ENCODE data around the gene DBNDD2.

DBNDD2 gene

DNA sequence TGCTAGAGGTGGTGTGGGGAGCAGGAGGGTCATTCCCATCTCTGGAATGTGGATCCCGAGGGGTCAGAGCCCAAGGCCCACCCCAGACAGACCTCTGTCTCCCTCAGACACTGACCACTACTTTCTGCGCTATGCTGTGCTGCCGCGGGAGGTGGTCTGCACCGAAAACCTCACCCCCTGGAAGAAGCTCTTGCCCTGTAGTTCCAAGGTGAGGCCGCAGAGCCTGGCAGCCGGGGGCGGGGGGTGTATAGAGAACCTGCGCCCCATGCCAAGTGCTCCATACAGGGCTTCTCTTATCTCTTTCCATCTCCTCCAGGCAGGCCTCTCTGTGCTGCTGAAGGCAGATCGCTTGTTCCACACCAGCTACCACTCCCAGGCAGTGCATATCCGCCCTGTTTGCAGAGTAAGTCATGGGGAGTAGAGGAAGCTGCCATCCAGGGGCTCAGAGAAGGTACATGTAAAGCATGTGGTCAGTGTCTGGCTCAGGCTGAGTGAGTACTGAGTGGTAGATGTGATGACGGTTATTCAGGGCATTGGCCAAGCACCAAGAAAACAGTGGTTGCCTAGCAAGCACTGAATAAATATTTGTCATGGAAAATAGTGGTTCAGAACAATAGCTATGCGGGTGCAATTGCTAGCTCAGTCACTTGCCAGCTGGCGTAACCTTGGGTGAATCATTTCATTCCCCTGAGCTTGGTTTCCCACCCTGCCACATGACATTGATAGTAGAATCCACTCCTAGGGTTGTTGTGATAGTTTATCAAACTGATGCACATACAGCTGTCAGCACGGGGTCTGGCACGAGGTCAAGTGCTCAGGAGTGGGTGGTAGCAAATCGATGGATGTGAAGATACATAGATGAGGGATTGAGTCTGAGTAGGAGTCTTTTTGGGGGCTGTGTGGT, 11.4 kb downstream of the DBNDD2 start:
- peak; percentile 64 for DNase-seq

DNA sequence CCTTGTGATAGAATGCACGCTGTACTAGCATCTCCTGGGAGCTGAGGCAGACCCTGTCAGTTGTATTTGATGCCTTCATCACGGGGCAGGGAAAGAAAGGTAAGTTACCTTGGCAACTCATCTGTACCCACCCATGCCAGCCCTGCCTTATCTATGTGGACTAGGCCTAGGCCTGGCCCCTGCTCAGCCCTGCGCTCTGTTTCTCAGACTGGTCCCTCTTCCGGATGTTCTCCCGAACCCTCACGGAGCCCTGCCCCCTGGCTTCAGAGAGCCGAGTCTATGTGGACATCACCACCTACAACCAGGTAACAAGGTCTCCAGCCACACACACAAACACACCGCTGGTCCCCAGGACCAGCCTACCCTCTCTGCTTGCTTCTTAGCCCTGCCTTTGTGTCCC, 12.0 kb downstream of the DBNDD2 start:
- DNase-seq, result no peak

DNA sequence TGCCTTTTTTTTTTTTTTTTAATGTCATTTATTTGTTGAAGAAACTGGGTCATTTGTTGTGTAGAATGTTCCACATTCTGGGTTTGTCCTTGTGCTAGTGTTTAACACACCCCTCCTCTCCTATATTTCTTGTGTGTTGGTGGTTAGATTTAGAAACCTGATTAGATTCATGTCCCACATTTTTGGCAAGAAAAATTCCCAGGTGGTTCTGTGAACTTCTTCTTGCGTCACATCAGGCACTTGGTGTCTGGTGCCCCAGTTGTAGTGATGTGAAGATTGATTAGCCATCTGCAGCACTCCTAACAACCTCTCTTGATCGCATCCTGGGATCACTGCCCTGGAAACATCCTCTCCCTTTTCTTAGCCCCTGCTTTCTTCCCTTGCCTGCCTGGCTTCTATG, 15.6 kb downstream of the DBNDD2 start:
- no peak for DNase-seq

DNA sequence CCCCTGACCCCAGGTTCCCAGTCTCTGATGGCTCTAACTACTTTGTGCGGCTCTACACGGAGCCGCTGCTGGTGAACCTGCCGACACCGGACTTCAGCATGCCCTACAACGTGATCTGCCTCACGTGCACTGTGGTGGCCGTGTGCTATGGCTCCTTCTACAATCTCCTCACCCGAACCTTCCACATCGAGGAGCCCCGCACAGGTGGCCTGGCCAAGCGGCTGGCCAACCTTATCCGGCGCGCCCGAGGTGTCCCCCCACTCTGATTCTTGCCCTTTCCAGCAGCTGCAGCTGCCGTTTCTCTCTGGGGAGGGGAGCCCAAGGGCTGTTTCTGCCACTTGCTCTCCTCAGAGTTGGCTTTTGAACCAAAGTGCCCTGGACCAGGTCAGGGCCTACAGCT, 17.5 kb downstream of the DBNDD2 start:
- no peak for DNase-seq

DNA sequence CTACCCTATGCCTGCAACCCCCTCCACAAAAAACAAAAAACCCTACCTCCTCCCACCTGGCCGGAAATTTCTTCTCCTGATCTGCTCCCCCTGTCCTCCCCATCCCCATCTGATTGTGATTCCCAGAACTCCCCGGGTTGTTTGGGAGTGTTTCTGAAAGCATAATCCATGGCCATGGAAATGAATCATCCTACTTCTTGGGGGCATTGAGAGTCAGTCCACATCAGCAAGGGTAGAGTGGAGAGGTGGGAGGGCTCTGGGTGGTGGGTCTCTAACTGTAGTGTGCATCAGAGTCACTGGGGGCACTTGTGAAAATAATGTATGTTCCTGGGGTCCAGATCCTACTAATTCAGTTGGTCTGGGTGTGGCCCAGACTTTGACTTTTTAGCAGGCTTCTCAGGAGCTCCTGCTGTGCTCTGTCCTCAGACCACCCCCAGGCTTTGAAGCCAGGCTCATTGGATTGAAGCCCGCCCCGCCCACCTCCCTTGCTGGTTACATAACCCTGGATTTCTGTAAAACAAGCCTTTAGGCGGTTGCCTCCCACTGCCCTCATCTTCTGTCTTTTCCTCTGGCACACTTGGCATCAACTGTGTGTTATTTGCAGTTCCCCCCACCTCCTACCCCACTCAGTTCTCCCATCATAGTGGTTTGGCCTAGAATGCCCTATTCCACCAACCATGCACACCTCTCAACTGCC, 18.4 kb downstream of the DBNDD2 start:
- no peak for DNase-seq

DNA sequence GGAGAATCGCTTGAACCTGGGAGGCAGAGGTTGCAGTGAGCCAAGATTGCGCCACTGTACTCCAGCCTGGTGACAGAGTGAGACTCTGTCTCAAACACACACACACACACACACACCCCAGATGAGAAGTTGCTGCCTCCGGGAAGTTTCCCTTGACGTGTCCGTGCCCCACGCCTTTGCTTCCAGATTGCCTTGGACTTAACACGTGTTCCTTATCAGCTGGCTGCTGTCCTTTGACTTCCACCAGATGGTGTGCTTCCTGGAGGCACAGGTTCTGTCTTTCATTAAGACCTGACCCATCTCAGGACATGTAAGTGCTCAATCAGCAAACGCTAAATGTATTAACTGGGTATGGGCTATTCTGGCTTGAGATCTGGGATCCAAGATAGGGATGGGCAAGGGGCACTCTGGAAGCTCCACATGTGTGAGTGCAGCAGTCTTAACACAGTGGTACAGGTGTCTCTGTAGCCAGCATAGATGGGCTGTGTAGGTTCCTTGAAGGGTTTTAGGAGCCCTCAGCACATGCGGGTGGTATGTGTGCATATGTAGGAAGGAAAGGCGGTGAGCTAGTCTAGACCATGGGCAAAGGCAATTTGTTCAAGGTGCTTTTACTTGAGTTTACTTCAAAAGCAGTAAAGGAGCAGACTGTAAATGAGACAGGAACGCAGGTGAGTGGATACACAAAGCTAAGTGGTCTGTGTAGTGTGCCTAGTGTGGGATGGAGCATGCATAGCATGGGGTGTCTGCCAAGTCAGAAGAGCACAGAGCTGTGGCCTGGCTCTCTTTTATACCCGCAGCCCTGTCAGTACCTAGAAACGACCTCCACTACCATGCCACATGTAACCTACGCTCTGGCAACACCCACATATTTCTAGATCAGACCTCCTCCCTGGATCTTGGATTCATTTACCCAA, 19.4 kb downstream of the DBNDD2 start:
- no peak for DNase-seq

DNA sequence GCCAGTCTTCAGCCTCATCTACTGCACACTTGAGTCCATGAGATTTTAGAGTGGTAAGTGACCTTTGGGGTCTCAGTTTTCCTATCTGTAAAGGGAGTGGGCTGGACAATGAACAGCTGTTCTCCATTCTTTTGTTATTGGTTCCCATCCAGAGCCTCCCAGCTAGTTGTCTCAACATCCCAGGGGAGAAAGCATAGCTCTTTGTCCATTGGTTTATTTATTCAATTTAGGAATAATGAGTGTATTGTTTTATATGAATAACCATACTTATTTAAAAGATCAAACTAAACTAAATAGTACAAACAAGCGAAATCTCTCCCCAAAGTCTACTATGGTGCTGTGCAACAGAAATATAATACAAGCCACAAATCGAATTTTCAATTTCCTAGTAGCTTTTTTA, 21.5 kb downstream of the DBNDD2 start:
- no peak for DNase-seq

DNA sequence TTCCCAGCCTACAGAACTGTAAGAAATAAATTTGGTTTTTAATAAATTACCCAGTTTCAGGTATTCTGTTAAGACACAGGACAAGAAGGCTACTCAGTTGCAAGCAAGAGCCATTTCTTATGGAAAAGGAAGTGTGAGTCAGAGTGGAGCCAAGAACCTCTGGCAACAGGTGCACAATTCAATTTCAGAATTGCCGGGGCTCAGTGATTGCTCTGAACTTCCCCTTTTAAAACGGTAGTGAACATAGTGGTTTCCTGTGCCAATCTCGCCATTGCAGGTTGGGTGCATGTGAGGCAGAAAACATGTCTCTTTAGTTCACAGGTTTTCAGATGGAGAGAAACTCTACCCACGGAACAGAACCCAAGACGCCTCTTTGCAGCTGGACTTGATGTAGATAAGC, 24.2 kb downstream of the DBNDD2 start:
- DNase-seq, result peak; percentile 50

DNA sequence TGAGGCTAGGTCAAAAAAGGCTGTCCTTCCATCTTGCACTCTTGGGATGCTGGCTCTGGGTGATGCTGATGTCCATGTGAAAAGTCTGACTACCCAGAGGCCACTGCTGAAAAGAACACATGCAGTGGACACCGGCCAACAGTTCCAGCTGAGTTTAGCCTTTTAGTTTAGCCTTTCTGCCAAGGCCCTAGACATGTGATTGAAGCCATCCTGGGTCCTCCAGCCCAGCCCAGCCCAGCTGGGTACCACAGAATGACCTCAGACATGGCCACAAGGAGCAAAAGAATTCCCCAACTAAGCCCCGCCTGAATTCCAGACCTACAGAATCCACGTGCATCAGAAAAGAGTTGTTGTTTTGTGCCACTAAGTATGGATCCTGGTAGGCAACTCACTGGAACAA, 25.2 kb downstream of the DBNDD2 start:
- DNase-seq, result no peak

DNA sequence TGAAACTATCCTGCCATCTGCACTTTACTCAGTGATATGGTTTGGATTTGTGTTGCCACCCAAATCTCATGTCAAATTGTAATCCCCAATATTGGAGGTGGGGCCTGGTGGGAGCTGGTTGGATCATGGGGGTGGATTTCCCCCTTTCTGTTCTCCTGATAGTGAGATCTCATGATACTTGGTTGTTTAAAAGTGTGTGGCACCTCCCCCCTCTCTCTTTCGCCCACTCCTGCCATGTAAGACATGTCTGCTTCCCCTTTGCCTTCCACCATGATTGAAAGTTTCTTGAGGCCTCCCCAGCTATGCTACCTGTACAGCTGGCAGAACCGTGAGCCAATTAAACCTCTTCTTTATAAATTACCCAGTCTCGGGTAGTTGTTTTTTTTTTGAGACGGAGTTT, 25.9 kb downstream of the DBNDD2 start:
- no peak for DNase-seq

DNA sequence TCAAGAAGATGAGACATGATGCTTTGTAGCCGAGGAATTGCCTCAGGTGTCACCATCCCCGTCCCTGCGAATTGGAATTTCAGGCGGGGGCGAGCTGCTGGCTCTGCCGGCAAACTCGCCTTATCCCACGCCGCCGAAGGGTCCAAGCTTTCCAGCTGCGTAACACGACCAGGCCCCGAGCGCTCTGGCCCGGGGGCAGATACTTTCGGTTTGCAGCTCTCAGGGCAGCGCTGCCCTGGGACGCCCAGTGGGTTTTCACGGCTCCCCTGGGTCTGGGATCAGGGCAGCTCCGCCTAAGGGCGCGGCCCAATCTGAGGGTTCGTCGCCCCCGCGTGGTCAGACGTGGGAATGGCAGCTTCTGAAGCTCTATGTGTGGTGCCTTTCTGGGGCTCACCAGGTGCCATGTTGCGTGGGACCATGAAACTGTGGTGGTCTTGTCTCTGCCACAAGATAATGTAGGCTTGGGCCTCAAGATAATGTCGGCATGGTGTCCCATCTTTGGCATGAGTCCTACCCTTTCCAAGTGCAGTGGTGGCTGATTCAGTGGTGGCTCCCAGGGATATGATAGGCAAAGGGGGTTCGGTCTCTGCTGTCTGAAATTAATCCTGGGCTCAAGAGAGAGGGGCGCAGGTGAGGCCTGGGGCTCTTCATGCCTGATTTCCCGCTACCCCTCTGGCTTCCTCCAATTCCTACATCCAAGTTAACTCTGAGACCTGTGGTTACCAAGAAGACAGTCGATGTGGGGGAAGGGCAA, 28.8 kb downstream of the DBNDD2 start:
- DNase-seq, result peak; percentile 87

DNA sequence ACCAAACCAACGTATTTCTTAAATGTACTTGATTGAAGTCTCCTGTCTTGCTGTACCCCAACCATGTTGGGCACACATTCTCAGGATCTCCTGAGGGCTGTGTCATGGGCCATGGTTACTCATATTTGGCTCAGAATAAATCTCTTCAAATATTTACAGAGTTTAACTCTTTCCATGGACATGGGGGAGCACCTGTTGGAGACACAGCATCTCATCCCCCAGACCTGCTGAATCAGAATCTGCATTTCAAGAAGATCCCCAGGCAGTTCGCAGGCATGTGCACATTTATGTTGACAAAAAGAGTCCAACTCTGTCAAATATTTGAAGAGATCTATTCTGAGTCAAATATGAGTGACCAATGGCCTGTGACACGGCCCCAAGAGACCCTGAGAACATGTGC, 32.3 kb downstream of the DBNDD2 start:
- DNase-seq, result no peak

DNA sequence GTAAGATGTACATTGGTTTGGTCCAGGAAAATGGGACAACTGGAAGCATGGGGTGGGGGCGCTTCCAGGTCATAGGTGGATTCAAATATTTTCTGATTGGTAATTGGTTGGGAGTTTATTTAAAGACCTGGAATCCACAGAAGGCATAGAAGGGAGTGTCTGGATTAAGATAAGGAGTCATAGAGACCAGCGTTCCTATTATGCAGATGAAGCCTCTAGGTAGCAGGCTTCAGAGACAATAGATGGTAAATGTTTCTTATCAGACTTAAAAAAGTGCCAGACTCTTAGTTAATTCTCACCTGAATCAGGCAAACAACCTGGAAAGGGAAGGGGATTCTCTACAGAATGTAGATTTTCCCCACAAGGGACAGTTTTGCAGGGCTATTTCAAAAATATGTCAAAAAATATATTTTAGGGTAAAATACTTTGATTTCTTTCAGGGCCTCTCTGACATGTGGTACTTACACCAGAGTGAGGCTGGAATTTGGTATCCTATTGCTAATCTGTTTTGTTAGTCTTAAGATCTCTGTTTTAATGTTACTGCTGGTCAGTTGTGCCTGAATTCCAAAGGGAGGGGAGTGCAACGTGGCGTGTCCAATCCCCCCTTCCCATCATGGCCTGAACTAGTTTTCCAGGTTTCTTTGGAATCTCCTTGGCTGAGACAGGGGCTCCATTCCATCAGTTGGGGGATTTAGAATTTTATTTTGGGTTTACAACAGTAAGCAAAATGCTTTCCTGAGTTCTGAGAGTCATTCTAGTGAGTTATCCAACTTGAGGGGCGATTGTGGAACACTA, 33.0 kb downstream of the DBNDD2 start:
- DNase-seq, result no peak

DNA sequence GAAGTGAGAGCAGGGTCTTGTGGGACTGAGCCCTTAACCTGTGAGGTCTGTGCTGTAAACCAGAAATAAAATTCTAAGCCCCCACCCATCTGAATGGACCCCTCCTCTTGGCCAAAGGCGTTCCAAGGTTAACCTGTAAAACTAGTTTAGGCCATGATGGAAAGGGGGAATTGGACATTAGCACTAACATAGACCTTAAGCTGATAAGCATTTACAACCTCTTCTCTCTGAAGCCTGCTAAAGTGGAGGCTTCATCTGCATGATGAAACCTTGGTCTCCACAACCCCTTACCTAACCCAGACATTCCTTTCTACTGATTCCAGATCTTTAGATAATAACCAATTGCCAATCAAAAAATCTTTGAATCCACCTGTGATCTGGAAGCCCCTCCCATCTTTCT, 33.7 kb downstream of the DBNDD2 start:
- DNase-seq, result no peak

DNA sequence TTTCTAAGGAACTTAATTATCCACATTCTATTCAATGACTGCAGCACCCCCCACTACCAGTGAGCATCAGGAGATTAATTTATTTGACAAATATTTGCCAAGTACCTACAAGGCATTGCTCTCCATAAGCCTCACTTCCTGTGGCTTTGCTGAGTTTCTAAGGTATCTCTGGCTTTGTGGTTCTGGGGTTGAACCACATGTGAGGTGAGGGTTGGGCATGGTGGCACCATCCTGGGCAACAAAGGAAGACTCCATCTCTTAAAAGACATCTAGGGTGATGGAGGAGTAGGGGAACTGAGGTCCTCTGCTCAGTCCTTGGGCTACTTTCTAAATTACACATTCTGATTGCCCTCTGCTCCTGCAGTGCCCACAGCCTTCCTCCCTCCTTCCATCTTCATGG, 36.0 kb downstream of the DBNDD2 start:
- DNase-seq, result peak; percentile 49

DNA sequence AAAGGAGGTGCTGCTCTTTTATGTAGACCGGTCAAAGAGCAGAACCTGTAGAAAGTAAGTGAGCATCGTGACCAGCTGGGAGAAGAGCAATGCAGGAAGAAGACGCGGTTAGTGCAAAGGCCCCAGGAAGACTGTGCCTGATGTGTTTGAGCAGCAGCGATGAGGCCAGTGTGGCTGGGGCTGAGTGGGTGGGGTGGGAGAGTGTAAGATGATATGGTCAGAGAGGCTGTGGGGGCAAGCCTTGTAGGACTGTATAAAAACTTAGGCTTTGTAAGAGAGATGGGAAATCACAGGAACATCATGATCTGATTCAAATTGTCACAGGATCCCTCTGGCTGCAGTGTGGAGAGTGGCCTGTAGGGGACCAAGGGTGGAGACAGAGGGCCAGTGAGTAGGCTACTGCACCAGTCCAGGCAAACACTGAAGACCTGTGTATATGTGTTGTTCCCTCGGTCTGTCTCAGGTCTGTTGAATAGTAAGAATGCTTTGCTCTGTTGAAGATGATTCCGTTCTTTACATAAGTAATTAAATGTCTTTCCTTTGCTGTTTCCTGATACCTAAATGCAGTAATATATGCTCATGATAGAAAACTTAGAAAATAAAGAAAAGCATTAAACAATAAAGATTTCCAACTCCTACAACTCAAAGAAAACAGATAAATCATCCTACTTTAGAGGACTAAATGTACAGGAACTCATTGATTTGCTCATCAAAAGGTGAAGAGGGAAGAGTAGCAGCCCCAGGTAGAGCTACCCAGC, 37.9 kb downstream of the DBNDD2 start:
- DNase-seq, result peak; percentile 29

DNA sequence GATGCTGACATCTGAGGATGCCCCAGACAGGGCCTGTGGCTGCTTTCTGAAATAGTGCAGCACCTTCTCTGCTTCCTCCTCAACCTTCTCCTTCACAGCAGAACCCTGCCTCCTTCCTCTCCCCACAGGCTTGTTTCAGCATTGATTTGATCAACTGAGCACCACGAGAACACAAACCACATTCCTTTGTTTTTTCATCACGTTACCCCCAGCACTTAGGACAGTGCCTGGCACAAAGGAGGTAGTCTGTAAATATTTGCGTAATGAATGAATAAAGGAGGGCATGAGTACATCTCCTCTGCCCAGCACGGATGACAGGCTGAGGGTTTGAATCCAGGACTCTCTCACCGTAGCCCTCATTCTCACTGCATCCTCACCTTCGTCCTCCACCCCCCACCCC, 40.2 kb downstream of the DBNDD2 start:
- no peak for DNase-seq

DNA sequence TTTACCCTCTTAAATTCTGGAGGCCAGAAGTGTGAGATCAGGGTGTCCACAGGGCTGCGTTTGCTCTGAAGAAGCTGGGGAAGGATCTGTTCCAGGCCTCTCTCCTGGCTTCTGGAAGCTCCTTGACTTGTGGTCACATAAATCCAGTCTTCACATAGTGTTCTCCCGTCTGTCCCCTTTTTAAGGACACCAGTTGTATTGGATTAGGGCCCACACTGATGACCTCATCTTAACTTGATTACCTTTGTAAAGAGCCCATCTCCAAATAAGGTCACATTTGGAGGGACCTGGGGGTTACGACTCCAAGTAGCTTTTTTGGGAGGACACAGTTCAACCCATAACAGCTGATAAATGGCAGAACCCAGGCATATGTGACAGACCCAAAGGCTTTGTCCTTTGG, 41.4 kb downstream of the DBNDD2 start:
- DNase-seq, result no peak

DNA sequence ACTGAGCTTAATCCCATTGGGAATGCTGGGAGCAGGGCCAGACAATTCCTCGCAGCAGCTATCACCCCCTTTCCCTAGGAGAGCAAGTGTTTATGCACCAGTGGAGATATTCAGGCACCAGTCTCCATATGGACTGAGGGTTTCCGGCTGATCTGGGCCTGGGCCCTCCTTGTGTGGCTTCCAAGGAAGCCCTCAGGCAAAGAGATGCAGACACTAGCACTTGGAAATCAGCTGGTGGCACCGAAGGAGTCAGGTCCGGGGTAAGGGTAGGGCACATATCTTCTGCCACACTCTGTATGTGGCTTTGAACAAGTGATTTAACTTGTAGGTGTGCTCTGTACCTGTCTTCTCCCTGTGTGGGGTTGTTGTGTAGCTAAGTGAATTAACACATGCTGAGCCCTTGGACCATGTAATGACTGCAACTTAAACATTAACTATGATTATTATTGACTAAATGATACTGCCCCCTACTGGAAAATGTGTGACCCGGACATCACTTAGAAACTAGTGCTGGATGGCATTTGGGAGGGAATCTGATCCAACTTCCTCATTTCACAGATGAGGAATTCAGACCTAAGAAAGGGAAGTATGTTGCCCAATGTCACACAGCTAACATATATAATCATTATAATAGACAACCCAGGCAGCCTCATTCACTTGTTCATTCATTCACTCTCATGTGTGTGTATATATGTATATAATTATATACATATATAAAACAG, 42.2 kb downstream of the DBNDD2 start:
- DNase-seq, result peak; percentile 52

DNA sequence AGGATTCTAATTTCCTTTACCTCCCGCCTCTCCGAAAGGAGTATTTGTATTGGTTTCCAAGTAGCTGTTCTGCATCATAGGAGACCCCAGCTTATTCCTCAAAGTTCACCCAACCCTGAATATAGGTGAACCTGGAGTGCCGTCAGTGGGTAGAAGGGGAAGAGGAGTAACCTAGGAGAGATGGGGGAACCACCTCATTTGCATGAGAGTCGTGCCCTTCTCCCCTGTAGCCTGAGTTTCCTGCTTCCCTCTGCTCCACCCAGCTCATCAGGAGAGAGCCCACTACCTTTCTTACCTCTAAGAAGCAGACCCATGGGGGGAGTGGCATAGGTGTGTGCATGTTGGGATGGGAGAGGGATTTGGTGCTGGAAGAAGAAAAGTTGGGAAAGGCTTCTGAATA, 44.1 kb downstream of the DBNDD2 start:
- DNase-seq, result no peak

Measured in activated CD4-positive, alpha-beta T cell treated with anti-CD3 and anti-CD28 coated beads, Interleukin-2, amount 50 U/mL, for 16 hours (primary cell).